ENCODE data around the gene EXOC4.
"Not testable (repeated sequence)": the region's sequence is repeated elsewhere in the genome, so short reads cannot be mapped to it uniquely, and the experiment has no call there.

EXOC4 gene

DNA sequence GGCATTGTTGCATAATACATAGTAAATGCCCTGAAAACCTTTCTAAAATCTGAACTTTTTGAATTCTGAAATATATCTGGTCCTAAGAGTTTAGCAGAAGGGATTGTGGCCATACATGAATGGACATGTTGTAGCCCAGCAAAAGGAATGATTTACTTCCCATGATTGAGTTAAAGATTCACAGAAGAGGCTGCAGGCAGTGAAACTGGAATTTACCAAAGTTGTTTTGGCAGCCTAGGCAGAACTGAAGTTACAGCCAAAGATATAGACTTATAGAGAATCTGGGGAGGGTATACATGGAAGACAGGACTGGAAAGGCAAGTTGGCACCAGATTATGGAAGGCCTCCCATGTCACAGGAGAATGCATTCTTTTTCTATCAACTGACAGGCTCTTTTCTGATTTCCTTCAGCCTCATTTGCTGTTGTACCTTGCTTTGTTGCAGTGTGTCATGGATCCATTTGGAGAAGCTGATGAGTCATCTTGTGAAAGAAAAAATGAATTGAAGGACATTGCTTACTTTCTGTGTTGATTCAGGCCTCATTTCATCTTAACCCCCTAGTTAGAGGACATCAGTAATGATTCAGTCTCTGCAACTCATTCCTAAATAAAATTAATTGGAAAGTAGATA is 518.1 kb downstream of the EXOC4 start:
- DNase-seq, result no peak

DNA sequence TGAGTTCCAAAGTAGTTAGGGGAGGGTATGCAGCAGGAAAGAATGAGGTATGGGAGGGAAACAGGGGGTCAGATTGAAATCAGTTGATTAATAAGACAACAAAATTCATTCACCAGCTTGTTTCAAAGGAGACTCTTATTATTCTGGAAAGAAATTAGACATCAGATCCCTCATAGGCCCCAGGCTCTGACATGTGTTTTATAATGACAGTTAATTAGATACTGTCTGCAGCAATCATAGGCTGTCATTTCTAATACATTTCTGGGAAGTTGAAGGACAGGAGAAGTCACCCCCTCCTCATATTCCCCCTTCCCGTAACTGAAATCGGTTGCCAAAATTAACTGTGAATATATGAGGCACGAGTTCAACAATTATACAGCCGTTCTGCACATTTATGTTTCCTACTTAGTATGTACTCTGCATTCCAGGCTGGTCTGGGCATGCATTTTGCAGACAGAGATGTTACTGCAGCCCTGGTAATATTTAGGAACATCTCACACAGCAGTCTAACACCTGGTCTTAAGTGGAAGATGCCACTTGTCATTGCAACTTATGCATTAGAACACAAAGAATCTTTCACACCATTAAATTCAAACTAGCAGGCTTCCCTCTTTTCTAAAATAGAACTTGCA is 519.0 kb downstream of the EXOC4 start:
- DNase-seq, result no peak

DNA sequence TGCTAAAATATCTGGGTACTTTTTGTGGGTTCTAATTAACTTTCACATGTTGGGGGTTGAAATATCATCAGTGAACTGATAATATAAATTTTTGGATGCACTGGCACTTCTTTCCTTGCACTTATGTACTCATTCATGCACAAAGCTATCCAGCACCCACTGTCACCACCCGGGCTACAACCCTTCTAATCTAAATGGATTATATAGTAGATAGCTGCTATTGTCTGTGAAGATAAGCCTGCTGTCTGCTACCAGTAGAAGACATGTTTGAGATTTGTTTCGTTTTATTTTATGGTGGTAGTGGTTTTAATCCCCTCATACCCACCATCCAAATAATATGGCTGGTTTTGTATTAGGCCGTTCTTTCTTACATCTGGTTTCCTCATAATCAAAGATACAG is 520.7 kb downstream of the EXOC4 start:
- DNase-seq, result no peak

DNA sequence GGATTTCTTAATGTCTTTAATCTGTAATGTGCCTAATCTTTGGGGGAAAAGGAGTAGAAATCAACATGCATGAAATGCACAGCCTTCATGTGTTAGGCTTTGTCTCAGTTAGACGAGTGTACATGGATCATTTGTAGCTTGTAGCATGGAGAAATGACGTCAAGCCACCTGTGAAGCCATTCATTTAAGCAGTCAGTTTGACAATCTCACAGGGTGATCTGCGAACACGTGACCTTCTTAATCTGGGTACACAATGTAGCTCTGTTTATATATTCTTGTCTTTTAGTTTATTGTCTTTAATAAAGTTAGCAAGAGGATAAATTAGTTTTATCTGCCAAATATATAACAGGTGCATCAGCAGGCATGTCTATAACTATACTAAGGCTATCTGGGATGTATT is 522.3 kb downstream of the EXOC4 start:
- no peak for DNase-seq

DNA sequence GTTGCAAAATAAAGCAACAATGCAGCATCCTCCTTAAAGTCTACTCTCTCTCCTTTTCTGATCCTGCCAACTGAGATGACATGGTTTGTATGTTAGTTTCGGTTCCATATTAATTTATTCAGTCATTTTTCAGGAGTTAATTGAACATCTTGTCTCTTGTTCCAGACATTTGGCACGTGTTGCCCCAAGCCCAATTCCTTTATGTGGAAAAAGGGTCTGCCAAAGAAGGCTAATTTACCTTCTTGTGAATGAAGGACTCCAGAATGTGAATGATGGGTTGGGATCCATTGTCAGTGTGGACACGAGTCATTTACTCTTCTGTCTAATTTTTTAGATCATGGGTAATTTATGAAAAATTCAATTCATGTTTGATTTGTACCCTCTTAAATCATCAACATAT is 523.4 kb downstream of the EXOC4 start:
- no peak for DNase-seq

DNA sequence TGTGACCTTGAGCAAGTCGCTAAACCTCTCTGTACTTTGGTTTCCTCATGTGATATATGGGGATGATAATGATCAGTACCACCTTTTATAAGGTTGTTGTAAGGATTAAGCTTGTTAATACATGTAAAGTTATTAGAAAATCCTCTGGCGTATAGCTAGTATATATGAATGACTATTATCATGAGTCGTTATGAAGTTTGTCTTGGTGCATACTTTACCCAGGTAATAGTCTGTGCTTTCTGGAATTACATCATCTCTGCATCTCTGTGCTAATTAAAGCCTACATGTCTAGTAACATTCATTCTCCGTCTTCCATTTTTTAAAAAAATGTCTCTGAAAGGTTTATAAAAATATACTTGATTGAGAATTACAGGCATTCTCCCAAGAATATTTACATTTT is 524.8 kb downstream of the EXOC4 start:
- DNase-seq, result no peak

DNA sequence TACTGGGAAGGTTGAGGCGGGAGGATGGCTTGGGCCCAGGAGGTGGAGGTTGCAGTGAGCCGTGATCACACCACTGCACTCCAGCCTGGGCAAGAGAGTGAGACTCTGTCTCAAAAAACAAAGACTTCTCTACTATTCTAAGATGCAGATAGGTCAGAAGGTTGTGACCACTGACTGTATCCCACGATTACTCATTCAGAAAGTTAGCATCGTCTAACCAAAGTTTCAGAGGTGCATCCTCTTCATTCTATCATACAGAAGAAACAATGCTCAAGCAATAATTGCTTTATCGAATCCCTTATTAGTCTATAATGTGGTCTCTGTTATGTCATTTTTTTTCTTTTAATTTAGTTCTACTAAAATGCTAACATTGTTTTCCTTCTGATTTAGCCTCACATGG is 525.6 kb downstream of the EXOC4 start:
- DNase-seq, result no peak

DNA sequence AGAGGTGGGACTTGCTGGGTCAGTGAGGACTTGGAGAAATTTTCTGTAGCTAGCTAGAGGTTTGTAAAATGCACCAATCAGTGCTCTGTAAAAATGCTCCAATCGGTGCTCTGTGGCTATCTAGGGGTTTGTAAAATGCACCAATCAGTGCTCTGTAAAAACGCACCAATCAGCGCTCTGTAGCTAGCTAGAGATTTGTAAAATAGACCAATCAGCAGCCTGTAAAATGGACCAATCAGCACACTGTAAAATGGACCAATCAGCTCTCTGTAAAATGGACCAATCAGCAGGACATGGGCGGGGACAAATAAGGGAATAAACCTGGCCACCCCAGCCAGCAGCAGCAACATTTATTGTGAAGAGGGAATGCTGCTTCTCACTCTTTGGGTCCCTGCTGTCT is 526.7 kb downstream of the EXOC4 start:
- not testable (repeated sequence) for DNase-seq

DNA sequence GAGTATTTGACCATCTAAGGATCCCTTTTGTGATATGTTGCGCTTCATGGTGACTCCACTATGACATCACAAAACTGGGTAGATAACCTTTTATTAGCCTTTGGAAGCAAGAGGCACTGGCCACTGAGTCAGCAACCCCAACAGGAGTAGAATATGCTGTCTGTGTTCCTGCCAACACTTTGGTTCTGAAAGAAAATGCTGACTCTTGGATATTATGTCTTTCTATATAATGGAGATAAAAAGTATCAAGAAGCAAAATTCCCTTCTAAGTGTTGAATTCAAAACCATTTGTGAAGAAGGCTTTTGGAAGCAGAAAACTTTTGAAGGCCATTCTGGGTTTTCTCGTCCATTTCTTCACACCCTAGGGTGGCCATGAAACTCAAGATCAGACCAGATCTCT is 528.0 kb downstream of the EXOC4 start:
- no peak for DNase-seq

DNA sequence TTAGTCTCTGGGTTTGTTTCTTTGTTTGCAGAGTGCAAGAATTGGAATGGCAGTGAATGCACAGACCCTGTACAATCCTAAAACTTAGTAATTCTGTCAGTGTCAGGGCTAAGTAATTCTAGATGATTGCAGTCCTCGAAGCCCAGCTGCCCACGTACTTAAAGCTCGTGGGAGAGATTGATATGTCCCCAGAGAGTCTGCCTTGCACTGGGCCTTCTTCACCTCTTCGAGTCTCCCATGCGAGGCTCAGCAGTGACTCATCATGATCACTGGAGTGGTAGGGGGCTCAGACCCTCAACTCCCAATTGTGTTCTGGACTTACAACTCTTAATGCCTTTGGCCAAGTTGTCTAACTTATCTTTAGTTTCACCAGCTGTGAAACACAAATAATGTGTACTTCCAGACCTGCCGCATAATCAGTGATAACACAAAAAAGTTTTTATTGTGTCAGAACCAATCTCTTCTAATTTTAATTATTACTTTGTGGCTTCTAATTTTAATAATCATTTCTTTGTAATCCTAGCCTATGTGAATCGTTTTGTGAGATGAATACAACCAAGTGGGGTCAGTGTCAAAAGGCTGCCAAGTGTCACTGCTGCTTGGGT is 528.7 kb downstream of the EXOC4 start:
- DNase-seq, result no peak

DNA sequence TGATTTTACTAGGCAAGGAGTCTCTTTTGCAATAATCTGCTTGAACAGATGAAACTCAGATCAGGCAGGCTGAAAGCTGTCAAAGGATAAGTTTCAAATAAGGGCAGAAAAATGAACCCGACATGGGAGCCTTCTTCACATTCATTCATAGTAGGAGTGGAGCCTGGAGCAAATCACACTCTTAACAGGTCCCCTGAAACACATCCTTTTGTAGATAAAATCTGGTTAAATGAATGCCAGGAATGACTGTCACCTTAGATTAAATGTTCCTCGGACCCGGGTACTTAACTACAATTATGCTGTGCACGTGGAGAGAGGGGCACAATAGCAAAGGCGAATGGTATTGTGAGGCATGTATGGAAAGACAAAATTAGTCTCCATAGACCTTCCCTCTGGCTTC is 529.6 kb downstream of the EXOC4 start:
- DNase-seq, result no peak

DNA sequence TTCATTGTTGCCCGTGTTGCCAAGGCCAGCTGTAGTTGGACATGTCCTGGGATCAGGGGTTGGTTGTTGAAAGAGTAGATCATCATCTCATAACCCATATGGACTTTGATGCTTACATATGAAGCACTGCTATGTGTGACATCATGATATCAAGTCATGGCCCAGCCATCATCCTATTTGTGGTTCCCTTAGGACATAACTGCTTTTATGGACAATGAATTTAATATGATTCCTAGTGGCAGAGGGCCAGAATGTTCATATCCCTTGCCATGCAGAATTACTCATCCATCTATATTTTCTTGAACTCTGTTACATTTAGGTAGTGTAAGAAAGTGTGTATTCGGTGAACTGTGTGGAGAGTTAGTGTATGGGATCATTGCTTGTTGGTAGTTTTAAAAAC is 530.4 kb downstream of the EXOC4 start:
- no peak for DNase-seq

DNA sequence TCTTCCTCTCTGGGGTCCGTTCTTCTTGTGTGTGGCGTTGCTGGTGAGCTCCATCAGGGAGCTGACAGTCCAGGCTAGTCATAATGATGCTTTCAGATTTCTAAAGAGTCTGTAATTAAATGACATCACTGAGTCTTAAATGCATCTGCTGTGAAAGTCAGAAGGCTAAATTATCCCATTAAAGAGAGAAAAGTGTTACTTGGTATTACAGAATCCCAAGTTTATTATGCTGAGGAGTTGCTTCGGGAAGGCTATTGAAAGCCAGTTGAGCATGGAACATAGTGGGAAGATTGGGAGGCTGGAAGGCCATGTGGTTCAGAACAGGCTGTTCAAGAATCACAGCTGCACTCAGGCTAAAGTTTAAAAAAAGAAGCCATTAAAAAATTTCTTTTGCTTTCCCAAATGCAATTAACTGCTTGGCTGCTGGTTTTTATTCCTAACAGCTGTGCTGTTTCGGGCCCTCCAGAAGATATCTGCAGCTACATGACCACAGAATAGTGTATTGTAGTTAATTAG is 531.7 kb downstream of the EXOC4 start:
- no peak for DNase-seq

DNA sequence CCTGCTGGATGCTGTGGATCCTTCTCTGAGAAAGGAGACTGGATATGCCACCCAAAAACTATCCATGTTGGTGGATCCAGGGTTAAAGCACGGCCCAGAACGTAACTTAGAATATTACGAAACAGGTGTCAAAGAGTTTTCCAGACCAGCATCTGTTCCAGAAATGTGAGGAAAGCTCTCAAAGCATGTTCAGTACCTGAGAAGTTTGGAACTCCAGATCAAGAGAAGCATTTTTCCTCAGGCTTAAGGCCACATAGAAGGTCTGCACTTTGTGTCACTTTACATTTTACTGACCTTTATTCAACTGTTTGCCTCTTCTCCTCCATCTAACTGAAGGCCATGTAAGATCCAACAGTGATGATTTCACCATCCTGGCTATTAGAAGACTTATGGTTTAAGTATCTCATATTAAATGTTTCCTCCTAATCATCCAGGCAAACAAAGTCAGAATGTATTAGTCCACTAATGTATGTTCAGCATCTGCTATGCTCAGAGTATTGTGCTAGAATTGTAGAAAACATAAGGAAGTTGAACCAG is 533.6 kb downstream of the EXOC4 start:
- no peak for DNase-seq

DNA sequence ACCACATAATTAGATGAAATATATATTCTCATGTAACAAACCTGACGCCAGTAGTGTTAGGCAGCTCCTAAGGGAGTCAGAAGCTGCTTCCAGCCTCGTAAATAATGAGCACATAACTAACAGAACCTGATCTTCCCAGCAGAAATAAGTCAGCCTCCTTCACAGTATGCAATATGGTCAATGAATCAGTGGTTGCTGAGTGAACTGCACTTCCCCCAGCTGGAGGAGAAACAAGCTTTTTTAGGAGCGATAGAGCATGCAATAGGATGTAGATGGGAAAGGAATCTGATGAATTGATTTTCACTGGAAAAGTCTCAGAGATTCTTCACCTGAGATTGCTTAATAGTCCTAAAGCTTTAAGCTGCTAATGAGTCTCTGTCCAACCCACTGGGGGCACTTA is 537.1 kb downstream of the EXOC4 start:
- DNase-seq, result no peak

DNA sequence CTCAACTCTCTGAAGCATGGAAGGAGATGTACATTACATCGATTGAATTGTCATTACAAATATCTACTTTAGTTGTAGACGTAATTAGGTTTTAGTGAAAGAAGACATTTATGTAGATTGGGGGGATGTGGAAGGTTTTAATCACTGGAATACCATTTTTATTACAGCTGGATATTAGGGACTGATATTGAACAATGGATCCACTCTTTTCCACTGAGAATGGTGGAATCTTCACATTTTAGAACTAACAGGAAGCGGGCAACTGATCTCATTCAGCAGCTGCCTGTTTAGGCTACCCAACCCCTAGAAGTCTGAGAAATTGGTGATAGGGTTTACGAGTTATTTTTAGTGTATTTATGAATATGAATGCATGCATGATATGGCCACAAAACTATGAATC is 538.0 kb downstream of the EXOC4 start:
- no peak for DNase-seq

DNA sequence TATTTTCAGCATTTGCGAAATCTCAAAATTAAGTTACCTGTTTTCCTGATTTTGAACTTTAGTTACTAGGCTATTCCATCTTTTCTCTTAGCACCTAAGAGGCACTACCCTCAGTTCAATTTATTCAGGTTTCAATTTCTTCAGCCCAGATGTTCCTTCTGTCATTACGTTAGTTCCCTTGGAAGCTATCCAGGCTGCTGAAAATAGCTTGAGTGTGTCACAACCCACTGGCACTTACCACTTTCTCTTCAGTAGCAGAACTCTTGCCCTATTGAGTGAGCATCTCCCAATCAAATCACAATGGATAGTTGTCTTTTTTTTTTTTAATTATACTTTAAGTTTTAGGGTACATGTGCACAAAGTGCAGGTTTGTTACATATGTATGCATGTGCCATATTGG is 541.6 kb downstream of the EXOC4 start:
- no peak for DNase-seq

DNA sequence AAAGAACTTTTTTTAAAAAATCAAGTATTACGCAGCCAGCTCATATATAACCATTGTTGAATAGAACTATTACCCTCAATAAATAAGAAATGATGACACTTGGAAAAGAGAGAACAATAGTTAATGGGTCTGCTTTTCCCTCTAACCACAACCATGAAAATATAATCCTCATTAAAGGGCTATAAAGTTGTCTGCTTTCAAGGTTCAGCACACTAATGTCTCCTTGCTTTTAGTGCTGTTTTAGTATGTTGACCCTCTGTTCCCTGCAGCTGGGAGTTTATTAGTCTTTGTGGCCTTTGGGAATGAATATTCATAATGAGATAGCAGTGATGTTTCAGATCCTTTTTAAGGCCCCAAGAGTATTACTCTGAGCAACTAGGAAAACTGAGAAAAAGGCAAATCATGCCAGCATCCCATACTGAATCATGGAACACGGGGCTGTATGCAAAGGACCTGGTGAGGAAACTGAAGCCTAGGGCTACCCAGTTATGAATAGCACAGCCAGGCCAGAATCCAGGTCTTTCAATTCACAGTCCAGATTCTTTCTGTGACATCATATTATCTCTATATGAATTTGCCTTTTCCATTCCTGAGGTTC is 542.3 kb downstream of the EXOC4 start:
- no peak for DNase-seq

DNA sequence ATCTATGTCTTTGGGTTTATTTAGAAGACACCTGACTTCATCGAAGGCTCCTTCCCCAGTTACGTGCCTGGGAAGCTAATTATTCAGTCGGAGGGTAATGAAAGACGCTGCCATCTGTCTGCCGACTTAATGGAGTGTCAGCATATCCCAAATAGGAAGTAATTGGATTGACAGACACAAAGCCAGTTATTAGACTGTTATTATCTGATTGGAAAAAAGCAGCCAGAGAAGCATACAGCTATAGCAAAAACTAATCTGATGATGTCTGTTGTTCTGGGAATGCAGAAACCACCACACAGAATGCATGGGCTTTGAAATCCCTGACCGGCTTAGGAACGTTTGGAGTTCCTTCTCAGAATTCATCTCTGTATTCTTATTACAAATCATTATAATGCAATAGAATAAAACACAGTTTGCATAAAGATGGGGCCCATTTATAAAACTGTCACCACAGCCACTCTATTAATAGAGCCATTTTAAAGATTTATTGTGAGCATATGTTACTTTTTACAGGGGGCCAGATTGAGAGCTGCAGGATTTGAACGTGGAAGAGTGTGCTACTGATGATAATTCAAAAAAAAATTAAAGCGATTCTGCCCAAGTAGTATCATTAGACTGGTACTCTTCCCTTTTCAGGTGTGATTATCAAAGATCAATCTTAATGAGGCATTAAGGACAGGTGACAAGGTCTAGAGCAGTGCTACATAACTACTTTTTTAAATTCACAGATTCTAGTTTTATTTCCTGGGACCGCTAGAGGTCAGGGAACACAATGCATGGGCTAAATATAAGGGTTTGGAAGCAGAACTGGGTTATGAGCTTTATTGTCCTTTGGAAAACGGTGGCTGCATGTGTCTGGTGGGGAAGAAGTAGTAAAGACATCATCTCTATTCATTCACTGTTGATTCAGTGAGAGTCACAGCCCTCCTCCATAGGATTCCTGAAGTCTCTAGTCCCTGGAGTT is 544.2 kb downstream of the EXOC4 start:
- DNase-seq, result no peak

DNA sequence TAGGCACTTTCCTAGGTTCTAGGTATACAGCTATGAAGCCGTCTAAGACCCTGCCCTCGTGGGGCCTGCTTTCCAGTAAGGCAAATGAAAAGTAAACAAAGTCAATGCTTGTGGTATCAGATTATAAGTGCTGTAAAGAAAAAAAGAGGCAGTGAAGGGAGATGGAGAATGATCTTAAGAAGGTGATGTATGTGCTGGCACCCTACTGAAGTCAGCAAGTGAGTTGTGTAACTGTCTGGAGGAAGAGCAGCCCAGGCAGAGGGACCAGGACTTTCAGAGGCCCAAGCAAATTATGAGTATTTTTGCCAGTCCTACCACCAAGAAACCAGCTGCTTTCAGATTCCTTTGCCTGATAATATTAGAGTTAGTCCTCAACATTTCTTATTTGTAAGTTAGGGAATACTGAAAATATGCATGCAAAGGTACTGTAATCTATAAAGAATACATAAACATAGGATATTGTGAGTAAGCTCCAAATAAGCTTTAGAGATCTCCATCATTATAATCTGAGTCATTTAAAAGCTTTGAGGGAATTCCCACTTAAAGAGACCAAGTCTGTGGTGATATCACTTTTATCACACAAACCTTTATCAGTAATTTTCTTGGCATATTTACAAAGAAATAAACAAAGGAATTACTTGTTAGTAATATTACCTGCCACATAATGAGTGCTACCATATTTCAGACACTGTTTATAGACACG is 545.1 kb downstream of the EXOC4 start:
- no peak for DNase-seq

DNA sequence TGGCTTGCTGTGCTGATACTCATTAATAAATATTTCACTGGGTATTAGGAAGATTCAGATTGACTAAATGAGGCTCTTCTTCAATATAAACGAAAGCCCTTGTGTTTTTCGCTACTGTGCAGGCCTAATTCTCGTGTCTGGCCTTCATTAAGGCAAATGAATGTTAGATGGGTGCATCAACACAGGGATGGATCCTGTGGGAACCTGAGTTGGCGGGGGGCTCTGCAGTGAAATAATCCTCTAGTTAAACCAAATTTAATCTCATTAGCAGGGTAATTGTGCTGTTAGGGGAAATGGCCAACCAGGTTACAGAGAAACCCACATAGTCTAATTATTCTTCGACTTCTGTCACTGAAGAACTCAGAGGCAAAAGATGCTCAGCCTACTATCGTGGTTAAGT is 548.5 kb downstream of the EXOC4 start:
- DNase-seq, result no peak

DNA sequence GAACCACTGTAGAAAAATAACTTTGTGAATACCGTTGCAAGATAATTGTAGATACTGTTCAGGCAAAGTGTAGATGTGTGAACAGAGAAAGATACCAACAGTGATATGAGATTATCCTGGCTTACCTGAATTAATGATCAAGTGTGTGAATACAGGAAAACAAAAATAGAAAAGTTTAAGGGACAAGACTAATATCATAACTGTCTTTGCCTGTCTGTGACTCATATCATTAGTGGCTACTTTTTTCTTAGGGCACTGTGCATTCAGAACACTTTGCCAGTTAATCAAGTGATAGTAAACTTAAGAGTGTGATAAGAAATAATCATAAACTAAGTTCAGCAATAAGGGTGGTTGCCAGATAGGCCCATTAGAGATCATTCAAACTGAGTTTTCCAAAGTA is 551.2 kb downstream of the EXOC4 start:
- DNase-seq, result no peak

Data from CD4-positive, alpha-beta T cell treated with Interleukin-21 for 1 hour (primary cell).